ENCODE data around the gene E2F1.

- no peak for TF ChIP-seq POLR2A (IDR thresholded peaks at IDR 0.05; ENCODE audit: extremely low read depth, insufficient read length)
- TF ChIP-seq CTCF (IDR thresholded peaks at IDR 0.05; ENCODE audit: low read depth, low read length) = no peak
- TF ChIP-seq MAX (IDR thresholded peaks at IDR 0.05; ENCODE audit: low read depth, low read length) = no peak
Measured at GRCh38 chr20:33670715-33671499, 15.3 kb downstream of the E2F1 start.

Data from NB4 (cell line).